Activated effector memory CD4-positive, alpha-beta T cell treated with anti-CD3 and anti-CD28 coated beads, Interleukin-2, amount 50 U/mL, for 16 hours (primary cell): ENCODE measurements around the gene MRFAP1L1.
"Not testable (repeated sequence)": the region's sequence is repeated elsewhere in the genome, so short reads cannot be mapped to it uniquely, and the experiment has no call there.

Source experiments
- DNase-seq: peaks from one replicate; pipeline ENCODE4 v3.0.0-alpha.2; 2020

MRFAP1L1 gene

GRCh38 chr4:6733358-6734164 lies 23.9 kb upstream of the MRFAP1L1 start:
- DNase-seq, result peak; percentile 28

- DNase-seq, result no peak
Observed at GRCh38 chr4:6732441-6733357, 23.0 kb upstream of the MRFAP1L1 start.

- DNase-seq, result no peak
Observed at GRCh38 chr4:6731780-6732179, 22.1 kb upstream of the MRFAP1L1 start.

- no peak for DNase-seq
Observed at GRCh38 chr4:6731318-6731675, 21.6 kb upstream of the MRFAP1L1 start.

- no peak for DNase-seq
Observed at GRCh38 chr4:6730603-6731317, 21.1 kb upstream of the MRFAP1L1 start.

- peak; percentile 45 for DNase-seq
Observed at GRCh38 chr4:6728320-6729029, 18.8 kb upstream of the MRFAP1L1 start.

GRCh38 chr4:6727943-6728250 lies 18.2 kb upstream of the MRFAP1L1 start:
- peak; percentile 10 for DNase-seq

- no peak for DNase-seq
Observed at GRCh38 chr4:6727081-6727942, 17.6 kb upstream of the MRFAP1L1 start.

- not testable (repeated sequence) for DNase-seq
Observed at GRCh38 chr4:6725427-6725961, 15.8 kb upstream of the MRFAP1L1 start.

- DNase-seq, result peak; percentile 53
Observed at GRCh38 chr4:6724421-6725111, 14.9 kb upstream of the MRFAP1L1 start.

- DNase-seq, result no peak
Observed at GRCh38 chr4:6723851-6724250, 14.2 kb upstream of the MRFAP1L1 start.

GRCh38 chr4:6722891-6723290 lies 13.2 kb upstream of the MRFAP1L1 start:
- DNase-seq, result peak; percentile 48

GRCh38 chr4:6721121-6721520 lies 11.5 kb upstream of the MRFAP1L1 start:
- DNase-seq, result no peak

- DNase-seq, result peak; percentile 94
Observed at GRCh38 chr4:6720202-6720699, 10.6 kb upstream of the MRFAP1L1 start.

GRCh38 chr4:6719611-6720179 lies 10.0 kb upstream of the MRFAP1L1 start:
- no peak for DNase-seq

- no peak for DNase-seq
Observed at GRCh38 chr4:6718932-6719610, 9.4 kb upstream of the MRFAP1L1 start.

GRCh38 chr4:6716958-6717655 lies 7.4 kb upstream of the MRFAP1L1 start:
- DNase-seq, result no peak

- DNase-seq, result peak; percentile 95
Observed at GRCh38 chr4:6716018-6716911, 6.6 kb upstream of the MRFAP1L1 start, which contains the start of gene BLOC1S4. TSS of gene BLOC1S4 (plus strand) at chr4:6716174. CDS start at chr4:6716210, 36 bp downstream.
